NOMO-1 treated with dmso at 0.1 percent for 144 hours (cell line): Measurements from ENCODE around the gene HCN4.

Experiments
- DNase-seq: peaks from one replicate; lab custom pipeline; 2025; ENCODE audit not compliant: unreplicated experiment; lab: John Stamatoyannopoulos, UW

Gene HCN4

DNA sequence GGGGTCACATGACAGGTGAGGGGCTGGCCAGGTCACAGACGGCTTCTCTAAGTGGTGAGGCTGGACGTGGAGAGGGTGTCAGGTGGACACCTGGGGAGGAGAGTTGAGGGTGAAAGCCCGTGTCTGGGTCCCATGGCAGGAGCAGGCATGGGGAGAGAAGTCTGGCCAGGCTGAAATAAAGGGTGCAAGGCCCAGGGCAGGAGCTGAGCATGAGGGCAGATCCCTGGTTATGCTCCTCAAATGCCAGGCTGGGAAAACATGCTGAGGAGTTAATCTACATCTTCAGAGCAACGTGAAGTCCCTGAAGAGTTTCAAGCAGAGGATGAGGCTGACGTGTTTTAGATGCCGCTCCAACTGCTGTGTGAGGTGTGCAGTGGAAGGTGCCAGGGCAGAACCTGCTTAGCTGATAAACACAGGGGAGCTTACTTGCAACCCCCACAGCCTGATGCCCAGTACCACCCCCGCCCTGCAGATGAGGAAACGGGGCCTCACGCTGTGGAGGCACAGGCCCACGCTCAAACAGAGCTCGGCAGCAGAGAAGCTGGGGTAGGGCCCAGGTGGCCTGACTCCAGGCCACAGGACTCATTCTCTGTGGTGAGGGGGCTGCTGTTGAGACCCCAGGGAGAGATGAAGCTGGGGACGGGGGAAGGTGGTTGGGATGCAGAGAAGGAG is 40.5 kb downstream of the HCN4 start:
- no peak for DNase-seq

DNA sequence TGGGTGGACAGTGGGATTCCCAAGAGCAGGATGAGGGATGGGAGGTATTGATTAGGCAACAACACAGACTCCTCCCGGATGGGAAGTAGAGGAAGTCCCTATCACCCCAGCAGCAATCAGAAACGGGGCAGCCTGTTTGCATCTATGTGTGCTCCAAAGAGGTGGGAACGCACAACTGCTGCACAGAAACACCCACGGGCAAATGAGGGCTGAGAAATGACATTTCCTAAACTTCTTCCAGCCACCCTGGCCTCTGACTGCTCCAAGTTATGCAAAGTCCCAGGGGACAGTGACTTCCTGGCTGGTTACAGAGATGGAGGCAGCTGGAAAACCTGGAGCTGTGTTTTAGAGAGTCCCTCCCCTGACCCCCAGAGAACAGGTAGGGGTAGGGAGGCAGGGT is 42.6 kb downstream of the HCN4 start:
- no peak for DNase-seq

DNA sequence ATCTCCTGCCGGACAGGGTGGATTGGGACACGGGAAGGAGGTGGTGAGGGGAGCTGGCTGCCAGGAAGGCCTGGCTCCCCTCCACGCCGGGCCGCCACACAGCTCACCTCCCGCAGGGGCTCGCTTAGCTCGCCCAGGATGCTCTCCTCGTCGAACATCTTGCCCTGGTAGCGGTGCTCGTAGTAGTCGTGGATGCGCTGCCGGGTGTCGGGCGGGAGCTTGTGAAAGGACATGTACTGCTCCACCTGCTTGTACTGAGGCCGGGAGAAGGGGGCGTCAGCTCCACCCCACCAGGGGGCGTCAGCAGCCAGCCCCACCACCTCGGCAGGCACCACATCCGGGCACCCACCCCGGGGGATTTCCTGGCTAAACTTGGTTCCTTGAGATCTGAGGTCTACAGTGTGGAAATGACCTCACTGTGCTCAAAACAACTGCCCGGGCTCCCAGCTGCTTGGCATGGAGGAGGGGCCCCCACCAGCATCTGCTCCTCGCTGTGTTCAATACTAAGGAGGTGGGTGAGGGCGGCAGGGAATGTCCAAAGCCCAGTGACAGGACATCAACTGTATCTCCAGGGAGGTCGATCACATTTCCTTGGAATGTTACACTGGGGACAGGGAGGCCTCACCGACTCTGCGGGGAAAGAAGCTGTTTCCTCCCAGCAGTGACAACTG is 43.4 kb downstream of the HCN4 start:
- no peak for DNase-seq

DNA sequence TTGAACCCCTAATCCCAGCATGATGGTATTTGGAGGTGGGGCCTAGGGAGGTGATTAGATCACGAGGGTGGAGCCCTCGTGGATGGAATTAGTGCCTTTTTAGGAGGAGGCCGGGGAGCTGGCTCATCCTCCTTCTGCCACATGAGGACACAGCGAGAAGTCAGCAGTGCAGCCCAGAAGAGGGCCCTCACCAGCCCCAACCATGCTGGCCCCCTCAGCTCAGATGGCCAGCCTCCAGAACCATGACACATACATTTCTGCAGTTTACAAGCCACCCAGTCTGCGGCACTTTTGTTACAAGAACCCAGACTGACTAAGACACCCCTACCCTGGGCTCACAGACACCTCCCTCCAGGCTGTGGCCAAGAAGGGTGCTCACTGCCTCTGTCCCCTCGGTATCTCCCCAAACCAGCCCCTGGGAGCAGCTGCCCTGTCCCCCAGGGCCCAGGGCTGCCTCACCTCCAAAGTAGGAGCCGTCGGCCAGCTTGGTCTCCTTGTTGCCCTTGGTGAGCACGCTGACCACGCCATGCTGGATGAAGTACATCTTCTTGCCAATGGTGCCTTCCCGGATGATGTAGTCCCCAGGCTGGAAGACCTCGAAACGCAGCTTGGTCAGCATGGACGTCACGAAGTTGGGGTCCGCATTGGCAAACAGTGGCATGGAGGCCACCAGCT is 44.1 kb downstream of the HCN4 start:
- DNase-seq: no peak

DNA sequence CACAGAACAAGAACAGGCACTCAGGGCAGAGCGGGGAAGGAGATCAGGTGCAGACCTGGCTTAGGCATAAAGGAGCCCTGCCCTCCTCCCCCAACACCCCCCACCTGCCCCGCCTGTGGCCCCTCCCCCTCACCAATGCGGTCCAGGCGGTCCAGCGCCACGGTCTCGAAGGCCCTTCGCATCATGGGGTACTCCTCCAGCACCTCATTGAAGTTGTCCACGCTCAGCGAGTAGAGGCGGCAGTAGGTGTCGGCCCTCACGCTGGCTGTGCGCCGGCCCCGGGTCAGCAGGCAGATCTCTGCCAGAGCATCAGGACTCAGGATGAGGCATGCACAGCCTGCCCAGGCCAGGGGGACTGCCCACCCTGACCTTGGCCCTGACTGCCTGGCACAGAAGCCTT is 44.8 kb downstream of the HCN4 start:
- no peak for DNase-seq

DNA sequence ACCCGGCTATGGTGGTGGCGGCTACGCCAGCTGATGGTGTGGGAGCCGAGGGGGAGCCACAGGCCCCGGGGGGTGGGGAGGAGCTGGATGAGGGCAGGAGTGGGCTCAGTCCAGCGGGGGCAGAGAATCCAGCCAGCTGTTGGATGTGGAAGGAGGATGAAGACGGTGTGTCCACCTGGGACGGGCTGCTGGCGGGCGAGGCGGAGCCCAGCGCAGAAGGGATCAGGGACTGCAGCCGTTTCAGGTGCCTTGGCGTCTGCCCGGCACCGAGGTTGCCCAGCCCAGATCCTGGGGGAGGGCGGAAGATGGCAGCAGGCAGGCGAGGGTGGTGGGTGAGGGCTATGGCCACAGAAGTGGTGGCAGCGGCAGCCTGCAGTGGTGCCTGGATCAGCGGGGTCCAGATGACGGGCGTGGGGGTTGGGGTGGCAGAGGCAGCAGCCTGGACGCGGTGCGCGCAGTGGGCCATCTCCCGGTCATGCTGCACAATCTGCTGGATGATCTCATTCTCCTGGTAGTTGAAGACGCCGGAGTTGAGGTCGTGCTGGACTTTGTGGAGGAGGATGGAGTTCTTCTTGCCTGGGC is 45.3 kb downstream of the HCN4 start:
- DNase-seq: no peak

DNA sequence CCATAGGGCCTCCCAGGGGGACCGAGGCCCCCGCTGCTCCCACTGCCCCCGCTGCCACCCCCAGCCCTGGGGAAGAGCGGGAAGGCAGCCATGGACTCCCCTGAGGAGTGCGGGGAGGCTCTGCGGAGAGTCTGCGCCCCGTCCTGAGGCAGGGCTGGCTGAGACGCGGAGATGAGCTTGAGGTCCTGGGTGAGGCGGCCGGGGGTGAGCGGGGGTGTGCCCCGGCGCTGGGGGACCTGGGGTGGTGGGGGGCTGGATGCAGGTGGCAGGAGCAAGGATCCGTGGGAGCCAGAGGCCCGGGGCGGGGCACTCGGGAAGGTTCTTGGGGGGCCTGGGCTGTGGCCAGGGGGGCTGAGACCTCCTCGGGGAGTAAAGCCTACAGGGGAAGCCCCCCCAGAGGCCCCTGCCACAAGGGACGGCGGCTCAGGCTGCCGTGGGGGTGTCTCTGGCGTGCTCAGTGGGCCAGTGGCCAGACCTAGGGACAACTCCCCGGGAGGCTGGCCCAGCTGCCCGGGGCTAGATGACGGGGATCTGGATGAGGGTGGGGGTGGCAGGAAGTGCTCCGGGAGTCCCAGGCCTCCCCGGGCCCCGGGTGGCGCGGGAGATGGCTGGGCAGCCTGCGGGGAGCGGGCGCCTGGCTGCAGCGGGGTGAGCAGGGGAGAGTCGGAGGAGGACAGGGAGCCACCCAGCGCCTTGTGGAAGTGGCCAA is 45.9 kb downstream of the HCN4 start:
- no peak for DNase-seq

DNA sequence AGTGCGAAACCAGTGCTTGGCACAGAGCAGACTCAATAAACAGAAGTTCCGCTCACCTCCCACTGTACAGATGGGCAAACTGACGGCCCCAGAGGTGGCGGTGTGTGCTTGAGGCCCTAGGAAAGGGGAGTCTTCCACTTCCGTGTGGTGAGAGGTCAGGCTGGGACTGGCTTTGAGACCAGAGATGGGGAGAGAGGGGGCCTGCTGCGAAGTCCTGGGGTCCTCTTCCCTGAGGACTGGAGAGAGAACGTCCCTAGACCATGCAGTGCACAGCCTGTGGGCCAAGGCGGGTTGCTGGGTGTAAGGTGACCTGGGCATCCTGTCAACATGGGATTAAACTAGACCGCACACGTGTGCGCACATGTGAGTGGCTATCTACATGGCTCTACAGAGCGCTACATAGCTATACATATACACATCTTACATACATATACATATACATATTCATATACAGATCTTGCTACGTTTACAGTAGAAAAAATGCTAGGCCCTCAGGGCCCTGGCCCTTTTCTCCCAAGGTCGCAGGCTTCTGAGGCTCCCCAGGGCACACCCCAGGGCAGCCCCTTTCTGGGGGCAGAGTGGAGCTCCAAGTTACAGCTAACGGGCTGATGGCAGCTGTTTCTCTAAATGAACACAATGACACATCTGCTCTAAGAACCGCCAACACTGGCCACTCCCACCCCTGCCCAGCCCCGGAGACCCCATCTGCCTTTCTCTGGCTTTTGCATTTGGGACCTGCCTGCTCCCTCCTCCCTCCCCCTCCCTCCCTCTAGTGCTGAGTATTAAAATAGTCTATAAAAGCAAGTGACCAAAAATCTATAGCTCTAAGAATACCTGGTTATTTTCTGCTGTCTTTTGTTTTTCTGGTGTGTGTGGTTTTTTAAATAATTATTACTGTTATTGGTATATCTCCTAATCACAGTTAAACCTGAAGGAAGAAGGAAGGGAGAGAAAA is 47.0 kb downstream of the HCN4 start:
- no peak for DNase-seq

DNA sequence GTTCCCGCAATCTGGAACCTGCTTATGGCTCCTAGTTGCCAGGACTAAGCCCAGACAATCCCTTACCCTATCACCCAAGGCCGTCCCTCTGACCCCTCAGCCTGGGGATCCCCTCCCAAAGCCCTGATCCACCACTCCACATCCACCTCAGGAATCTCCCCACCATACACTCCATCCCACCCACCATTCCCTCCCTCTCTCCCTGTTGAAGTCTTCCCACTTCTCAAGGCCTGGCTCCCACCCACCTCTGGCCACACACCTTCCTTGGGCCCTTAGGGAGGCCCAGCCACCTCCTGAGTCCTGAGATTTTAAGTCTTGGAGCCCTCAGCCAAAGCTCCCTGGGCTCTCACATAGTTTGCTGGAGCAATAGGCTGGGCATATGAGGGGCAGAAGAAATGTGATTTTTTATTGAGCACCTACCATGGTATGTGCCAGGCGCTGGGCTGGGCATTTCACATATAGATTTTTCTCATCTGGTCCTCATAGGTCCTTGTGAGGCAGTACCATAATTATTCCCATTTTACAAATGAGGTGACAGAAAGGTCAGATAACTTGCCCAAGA is 48.1 kb downstream of the HCN4 start:
- DNase-seq: no peak

DNA sequence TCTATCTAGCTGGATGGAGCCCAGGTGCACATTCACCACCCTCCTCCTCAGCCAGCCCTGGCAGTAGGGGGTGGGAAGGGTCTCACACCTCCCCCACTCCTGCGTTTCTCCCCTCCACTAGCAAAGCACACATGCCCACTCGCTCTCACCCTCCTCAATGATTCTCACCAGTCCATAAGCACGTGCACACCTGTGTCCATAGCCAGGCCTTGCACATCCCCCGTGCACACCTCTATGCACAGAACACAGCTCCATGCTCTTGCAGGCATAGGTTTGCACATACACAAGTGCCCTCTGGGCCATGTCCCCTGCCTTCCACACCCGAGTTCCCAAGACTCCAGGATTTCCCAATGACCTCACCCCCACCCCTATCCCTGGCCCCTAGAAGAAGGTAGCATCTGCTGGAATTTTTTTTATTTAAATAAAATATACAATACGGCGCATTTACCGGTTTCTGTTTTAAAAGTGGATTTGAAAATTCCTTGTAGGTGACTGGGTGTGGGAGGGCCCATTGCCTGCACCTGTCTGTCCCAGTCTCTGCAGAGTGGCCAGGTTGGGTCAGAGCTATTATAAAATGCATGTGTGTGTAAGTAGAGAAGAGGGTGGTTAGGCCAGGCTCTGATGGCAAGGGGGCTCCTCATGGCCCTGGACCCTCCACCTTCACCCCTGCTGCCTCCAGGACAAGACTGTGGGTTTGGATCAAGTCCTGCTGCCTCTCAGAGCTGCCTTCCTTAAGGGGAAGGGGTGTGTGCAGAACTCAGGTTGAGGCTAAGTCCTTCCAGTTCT is 49.1 kb downstream of the HCN4 start:
- DNase-seq: no peak

DNA sequence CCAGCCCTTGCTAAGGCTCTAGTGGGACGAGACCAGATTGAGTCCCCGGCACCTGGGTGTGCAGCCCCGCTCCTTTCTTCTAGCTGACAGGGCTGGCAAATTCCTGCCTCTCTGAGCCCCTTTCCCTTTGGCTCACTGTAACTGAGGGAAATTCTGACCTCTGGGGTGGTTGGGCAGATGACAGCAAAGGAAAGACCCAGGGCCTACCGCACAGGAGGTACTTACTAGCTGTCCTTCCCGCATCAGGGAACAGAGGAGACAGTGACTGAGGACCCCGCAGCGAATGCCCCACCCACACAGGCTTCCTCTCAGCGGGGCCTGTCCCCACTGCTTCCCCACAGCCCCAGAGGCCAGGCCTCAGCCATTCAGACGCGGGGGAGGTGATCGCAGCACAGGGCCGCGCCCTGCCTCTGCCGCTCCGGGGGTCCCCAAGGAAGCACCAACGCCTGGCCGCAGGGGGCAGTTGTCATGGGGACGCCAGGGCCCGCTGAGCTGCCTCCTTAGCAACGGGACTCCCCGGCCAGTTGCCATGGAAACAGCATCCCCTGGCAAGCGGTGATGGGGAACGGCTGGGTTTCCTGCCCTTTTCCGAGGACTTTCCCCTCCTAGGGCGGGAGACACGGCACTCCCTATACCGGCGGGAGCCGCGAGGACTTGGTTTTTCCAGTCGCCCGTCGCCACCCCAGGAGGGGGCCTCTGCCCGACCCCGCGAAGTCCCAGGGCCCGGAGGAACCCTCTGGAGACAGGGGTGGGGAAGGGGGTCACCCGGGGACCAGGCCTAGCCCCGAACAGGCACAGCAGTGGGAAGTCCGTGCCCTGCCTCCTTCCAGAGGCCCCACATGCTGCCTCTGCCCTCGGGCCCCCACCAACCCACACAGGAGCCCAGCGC is 50.1 kb downstream of the HCN4 start:
- DNase-seq: no peak

DNA sequence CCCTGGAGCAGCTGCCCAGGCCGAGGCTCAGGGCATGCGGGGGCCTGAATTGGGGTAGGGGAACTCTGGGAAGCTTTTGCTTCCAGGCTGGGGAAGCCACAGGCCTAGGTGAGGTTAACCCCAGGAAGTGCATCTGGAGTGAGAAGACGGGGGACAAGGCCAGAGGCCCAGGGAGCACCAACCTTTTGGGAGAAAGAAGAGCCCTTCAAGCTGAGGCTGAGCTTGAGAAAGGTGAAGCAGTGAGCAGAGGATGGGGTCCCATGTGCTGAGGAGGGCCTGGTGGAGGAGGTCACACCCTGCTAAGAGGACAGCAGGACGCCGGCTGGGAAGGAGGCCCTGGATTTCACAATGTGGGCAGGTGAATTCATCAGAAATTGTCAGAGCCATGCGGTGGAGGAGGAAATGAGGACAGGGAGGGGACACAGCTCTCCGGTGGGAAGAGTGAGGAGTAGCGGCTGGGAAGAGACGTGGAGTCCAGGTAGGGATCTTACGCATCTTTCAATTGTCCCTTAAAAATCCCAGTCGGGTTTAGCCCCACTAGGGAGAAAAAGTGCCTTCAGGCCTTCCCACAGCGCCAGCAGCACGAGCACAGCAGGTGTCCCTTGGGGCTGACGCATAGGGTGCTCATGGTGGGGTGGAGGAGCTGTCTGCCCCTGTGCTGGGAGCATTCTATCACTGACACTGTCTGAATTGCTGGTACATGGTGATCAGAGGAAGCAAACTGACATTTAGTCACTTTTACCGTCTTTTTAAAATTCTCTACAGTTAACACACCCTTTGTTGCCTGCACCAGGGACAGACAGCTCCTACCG is 50.9 kb downstream of the HCN4 start:
- no peak for DNase-seq

DNA sequence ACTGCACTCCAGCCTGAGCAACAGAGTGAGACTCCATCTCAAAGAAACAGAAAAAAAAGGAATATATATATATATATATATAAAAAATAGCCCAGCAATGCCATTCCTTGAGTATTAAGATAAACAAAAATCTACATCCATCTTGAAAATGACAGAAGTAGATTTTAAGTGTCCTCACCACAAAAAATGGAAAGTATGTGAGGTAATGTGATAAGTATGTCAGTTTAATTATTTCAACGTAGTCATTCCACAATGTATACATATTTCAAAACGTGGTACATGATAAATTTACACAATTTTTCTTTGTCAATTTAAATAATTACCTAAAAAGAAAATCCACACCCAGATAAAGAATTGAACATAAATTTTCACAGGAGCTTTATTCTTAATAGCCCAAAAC is 54.9 kb downstream of the HCN4 start:
- no peak for DNase-seq

DNA sequence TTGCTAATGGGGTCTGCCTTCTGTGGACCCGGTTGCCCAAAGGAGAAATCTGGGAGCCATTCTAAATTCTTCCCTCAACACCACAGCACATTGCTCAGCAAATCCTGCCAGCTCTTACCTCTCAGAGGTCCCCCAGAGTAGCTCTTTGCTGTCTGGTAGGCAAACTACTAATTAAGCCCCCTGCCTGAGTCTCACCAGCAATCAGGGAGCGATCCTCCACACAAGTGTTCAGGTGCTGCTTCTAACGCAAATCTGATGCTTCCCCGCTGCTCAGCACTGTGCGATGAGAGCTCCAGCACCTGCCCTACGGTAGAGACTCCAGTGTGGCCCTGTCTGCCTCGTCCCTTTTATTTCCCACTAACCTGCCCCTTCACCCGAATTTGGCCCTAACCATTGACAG is 60.5 kb downstream of the HCN4 start:
- no peak for DNase-seq

DNA sequence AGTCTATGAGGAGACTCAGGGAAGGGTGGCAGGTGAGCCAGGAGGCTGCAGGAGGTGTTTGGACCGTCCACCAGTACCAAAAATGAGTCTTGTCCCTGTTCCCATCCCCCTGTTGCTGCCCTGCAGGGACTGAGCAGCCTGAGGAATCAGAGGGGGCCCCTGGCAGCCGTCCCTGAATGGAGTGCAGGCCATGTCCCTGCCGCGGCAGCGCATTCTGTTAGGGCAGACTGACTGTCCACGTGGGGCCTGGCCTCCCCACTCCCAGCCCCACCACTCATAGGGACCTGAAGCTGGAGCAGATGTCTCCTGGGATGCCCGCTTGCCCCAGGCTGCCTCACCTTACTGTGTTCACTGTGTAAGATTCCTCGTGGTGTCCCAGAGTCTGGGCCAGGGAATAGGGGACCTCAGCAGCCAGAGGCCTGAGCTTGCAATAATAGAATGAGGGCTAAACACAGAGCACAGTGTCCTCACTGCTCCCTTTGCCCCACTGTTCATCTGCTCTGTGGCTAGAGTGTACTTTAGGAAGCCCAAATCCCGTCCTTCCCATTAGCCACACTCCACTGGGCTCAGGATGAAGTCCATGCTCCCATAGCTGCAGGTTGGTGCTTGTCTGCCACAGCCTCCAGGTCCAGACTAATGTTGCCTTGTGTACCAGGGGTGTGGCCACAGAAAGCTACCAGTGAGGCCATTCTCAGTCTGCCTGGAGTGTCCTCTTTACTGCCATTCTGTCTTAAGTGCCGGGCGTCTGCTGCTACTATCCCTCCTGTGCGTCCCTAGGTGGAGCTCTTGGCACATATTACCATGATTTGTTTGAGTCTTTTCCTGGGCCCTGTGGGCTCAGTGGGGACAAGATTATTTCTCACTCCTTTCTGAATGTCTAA is 63.2 kb downstream of the HCN4 start:
- peak; percentile 79 for DNase-seq

DNA sequence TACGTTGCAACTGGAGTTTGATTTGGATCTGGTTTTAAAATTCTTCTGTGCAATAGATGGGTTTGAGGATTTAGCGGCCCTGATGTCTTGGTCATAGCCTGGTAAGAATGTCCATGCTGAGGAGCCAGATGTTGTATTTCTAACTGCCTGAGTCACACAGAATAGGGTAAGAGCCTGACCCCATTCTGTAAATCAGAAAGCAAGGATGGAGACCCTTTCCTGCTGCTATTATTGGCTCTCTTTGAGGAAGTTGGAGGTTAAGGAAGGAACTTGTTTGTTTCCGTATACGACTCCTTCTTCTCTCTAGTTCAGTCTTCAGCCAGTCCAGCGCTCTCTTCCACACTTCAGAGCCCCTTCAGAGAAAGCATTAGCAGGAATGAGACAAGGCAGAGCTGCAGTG is 65.1 kb downstream of the HCN4 start:
- peak; percentile 29 for DNase-seq
